ENCODE results near the gene ZNF420.
A peak's percentile ranks its signal among the peaks of the same experiment; 100 is the strongest.
"Not testable (repeated sequence)": the region's sequence is repeated elsewhere in the genome, so short reads cannot be mapped to it uniquely, and the experiment has no call there.

Gene ZNF420

GRCh38 chr19:37098570-37098969 lies 20.3 kb downstream of the ZNF420 start:
- TF ChIP-seq CTCF (IDR thresholded peaks at IDR 0.05; ENCODE audit: borderline replicate concordance, insufficient read depth, low read depth, low read length) = no peak
- no peak overlapping the region for H3K4me3 ChIP-seq (ENCODE audit: low read depth, low read length)

GRCh38 chr19:37104135-37104534 lies 25.9 kb downstream of the ZNF420 start:
- H3K4me3 ChIP-seq (ENCODE audit: low read depth, low read length) = not testable (repeated sequence)

- not testable (repeated sequence) for H3K4me3 ChIP-seq (ENCODE audit: low read depth, low read length)
Observed at GRCh38 chr19:37111753-37112152, 33.5 kb downstream of the ZNF420 start.

GRCh38 chr19:37114001-37114400 lies 35.8 kb downstream of the ZNF420 start:
- no peak overlapping the region for H3K4me3 ChIP-seq (ENCODE audit: low read depth, low read length)
- peak; percentile 19; the same call in 1 of the 2 replicates for TF ChIP-seq CTCF (IDR thresholded peaks at IDR 0.05; ENCODE audit: borderline replicate concordance, insufficient read depth, low read depth, low read length)

- not testable (repeated sequence) for H3K4me3 ChIP-seq (ENCODE audit: low read depth, low read length)
Observed at GRCh38 chr19:37122093-37122492, 43.9 kb downstream of the ZNF420 start.

GRCh38 chr19:37127999-37128820 lies 50.0 kb downstream of the ZNF420 start:
- no peak overlapping the region for H3K4me3 ChIP-seq (ENCODE audit: low read depth, low read length)
- no peak for TF ChIP-seq CTCF (IDR thresholded peaks at IDR 0.05; ENCODE audit: borderline replicate concordance, insufficient read depth, low read depth, low read length)

GRCh38 chr19:37128821-37129177 lies 50.6 kb downstream of the ZNF420 start:
- TF ChIP-seq CTCF (IDR thresholded peaks at IDR 0.05; ENCODE audit: borderline replicate concordance, insufficient read depth, low read depth, low read length) = no peak
- H3K4me3 ChIP-seq (ENCODE audit: low read depth, low read length) = no peak overlapping the region

- no peak for TF ChIP-seq CTCF (IDR thresholded peaks at IDR 0.05; ENCODE audit: borderline replicate concordance, insufficient read depth, low read depth, low read length)
- H3K4me3 ChIP-seq (ENCODE audit: low read depth, low read length) = no peak overlapping the region
Observed at GRCh38 chr19:37136111-37136510, 57.9 kb downstream of the ZNF420 start.

- no peak overlapping the region for H3K4me3 ChIP-seq (ENCODE audit: low read depth, low read length)
- TF ChIP-seq CTCF (IDR thresholded peaks at IDR 0.05; ENCODE audit: borderline replicate concordance, insufficient read depth, low read depth, low read length) = no peak
Observed at GRCh38 chr19:37148214-37148613, 70.0 kb downstream of the ZNF420 start.

All from GM12875 (cell line).